ENCODE results near the gene ST8SIA4. TPM values are rescaled to one million over a fixed set of nuclear protein-coding genes. Genes with fewer than 3 reads are reported as not detected.
"Not testable (repeated sequence)": the region's sequence is repeated elsewhere in the genome, so short reads cannot be mapped to it uniquely, and the experiment has no call there.

Gene ST8SIA4
- polyA plus RNA-seq, 1 experiment: not detected

GRCh38 chr5:100789694-100790093 lies 113.4 kb downstream of the ST8SIA4 start:
- no peaks in the 10 kb centered on the region for H3K36me3 ChIP-seq (ENCODE audit: control insufficient read depth, insufficient read depth, low read length)
- CTCF ChIA-PET: no interaction called here
- no peak for DNase-seq (ENCODE audit: low read depth)
- no peaks in the 10 kb centered on the region for H3K27me3 ChIP-seq (ENCODE audit: control insufficient read depth, insufficient read depth, low read length)
- POLR2A ChIA-PET: no interaction called here
- TF ChIP-seq, protein P1, sequence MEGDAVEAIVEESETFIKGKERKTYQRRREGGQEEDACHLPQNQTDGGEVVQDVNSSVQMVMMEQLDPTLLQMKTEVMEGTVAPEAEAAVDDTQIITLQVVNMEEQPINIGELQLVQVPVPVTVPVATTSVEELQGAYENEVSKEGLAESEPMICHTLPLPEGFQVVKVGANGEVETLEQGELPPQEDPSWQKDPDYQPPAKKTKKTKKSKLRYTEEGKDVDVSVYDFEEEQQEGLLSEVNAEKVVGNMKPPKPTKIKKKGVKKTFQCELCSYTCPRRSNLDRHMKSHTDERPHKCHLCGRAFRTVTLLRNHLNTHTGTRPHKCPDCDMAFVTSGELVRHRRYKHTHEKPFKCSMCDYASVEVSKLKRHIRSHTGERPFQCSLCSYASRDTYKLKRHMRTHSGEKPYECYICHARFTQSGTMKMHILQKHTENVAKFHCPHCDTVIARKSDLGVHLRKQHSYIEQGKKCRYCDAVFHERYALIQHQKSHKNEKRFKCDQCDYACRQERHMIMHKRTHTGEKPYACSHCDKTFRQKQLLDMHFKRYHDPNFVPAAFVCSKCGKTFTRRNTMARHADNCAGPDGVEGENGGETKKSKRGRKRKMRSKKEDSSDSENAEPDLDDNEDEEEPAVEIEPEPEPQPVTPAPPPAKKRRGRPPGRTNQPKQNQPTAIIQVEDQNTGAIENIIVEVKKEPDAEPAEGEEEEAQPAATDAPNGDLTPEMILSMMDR (IDR thresholded peaks at IDR 0.05; ENCODE audit: insufficient read depth, low read depth, low read length): no peak
- no peak overlapping the region for H3K4me3 ChIP-seq (ENCODE audit: low read depth, low read length)

DNA sequence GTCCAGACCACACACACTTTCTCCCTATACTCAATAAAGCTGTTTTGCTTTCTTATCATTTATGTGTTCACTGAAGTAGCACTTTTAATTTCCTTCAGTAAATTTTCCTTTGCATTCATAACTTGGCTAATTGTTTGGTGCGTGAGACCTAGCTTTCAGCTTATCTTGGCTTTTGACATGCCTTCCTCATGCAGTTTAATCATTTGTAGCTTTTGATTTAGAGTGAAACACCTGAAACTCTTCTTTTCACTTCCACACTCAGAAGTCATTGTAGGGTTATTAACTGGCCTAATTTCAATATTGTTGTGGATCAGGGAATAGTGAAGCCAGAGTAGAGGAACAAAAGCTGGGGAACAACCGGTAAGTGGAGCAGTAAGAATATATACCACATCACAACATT lies 114.7 kb downstream of the ST8SIA4 start:
- no peak overlapping the region for H3K4me3 ChIP-seq (ENCODE audit: low read depth, low read length)
- H3K27me3 ChIP-seq (ENCODE audit: control insufficient read depth, insufficient read depth, low read length): no peaks in the 10 kb centered on the region
- POLR2A ChIA-PET: no interaction called here
- no peaks in the 10 kb centered on the region for H3K36me3 ChIP-seq (ENCODE audit: control insufficient read depth, insufficient read depth, low read length)
- TF ChIP-seq, protein P1 (IDR thresholded peaks at IDR 0.05; ENCODE audit: insufficient read depth, low read depth, low read length): no peak
- CTCF ChIA-PET: interaction anchor here (0.6 to 0.7 kb wide), 2 partner anchors 25 to 47 kb away, joined by 3 read pairs; no protein-coding TSS in a partner anchor
- DNase-seq (ENCODE audit: low read depth): no peak

GRCh38 chr5:100787648-100788047 lies 115.4 kb downstream of the ST8SIA4 start:
- TF ChIP-seq, protein P1 (IDR thresholded peaks at IDR 0.05; ENCODE audit: insufficient read depth, low read depth, low read length): no peak
- POLR2A ChIA-PET: no interaction called here
- CTCF ChIA-PET: no interaction called here
- Histone ChIP-seq H3K4me3 (ENCODE audit: low read depth, low read length) (no peak overlapping the region), H3K36me3 (ENCODE audit: control insufficient read depth, insufficient read depth, low read length) (no peaks in the 10 kb centered on the region), H3K27me3 (ENCODE audit: control insufficient read depth, insufficient read depth, low read length) (no peaks in the 10 kb centered on the region)
- DNase-seq (ENCODE audit: low read depth): no peak

DNA sequence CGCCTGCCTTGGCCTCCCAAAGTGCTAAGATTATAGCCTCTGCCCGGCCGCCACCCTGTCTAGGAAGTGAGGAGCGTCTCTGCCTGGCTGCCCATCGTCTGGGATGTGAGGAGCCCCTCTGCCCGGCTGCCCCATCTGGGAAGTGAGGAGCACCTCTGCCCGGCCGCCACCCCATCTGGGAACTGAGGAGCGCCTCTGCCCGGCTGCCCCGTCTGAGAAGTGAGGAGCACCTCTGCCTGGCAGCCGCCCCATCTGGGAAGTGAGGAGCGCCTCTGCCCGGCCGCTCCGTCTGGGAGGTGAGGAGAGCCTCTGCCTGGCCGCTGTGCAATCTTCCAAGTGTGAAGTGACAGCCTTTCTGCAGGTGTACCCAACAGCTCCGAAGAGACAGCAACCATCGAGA lies 117.5 kb downstream of the ST8SIA4 start:
- POLR2A ChIA-PET; H3K36me3 ChIP-seq (ENCODE audit: control insufficient read depth, insufficient read depth, low read length); CTCF ChIA-PET; H3K27me3 ChIP-seq (ENCODE audit: control insufficient read depth, insufficient read depth, low read length); DNase-seq (ENCODE audit: low read depth); H3K4me3 ChIP-seq (ENCODE audit: low read depth, low read length): not testable (repeated sequence)

GRCh38 chr5:100780376-100780870 lies 122.7 kb downstream of the ST8SIA4 start:
- ChIA-PET CTCF (interaction anchor here (0.6 kb wide), 1 partner anchor 1650 kb away, joined by 3 read pairs; no protein-coding TSS in a partner anchor), POLR2A (no interaction called here)
- no peak overlapping the region for H3K4me3 ChIP-seq (ENCODE audit: low read depth, low read length)
- no peaks in the 10 kb centered on the region; the same call in 1 of the 2 replicates for H3K27me3 ChIP-seq (ENCODE audit: control insufficient read depth, insufficient read depth, low read length)
- H3K36me3 ChIP-seq (ENCODE audit: control insufficient read depth, insufficient read depth, low read length): no peaks in the 10 kb centered on the region
- DNase-seq (ENCODE audit: low read depth): no peak
- TF ChIP-seq, protein P1 (IDR thresholded peaks at IDR 0.05; ENCODE audit: insufficient read depth, low read depth, low read length): no peak

Measured in BJ (cell line).